Keratinocyte (primary cell): ENCODE data around the gene CDH15. TPM values are rescaled to one million over a fixed set of nuclear protein-coding genes. Genes with fewer than 3 reads are reported as not detected.

Source experiments
- DNase-seq: peaks from one replicate; pipeline ENCODE4 v3.0.0-alpha.2; 2011; ENCODE audit warnings: low read depth, missing footprints, low spot score
- FAIRE-seq: peaks from 2 replicates; lab custom pipeline; 2011; peaks lifted over from hg19 to GRCh38; lab: Jason Lieb, UNC
- H2AFZ ChIP-seq: 2 replicates; pipeline ENCODE4 v1.6.0; 2012; ENCODE audit warnings: low read length, control low read depth, inconsistent platforms; ENCODE audit not compliant: control insufficient read depth
- H3K27ac ChIP-seq: 2 replicates; pipeline ENCODE4 v1.5.1; 2011; ENCODE audit warnings: low read length; ENCODE audit not compliant: control insufficient read depth, insufficient read depth
- H3K27me3 ChIP-seq: 3 replicates; pipeline ENCODE4 v1.6.0; 2011; ENCODE audit warnings: low read length; ENCODE audit not compliant: control insufficient read depth, insufficient read depth; ENCODE audit errors: extremely low read depth
- H3K36me3 ChIP-seq, 2 experiments: 2 replicates in 1 of 2; 3 replicates in 1 of 2; pipeline ENCODE4 v1.5.1; 2011; ENCODE audit warnings: low read length in 2 of 2, mild to moderate bottlenecking in 1 of 2; ENCODE audit not compliant: control insufficient read depth in 2 of 2, insufficient read depth in 2 of 2; ENCODE audit errors: extremely low read depth in 1 of 2
- H3K4me1 ChIP-seq: 3 replicates; pipeline ENCODE4 v1.5.1; 2011; ENCODE audit warnings: low read length; ENCODE audit not compliant: control insufficient read depth, insufficient read depth; ENCODE audit errors: extremely low read depth
- H3K4me2 ChIP-seq: 3 replicates; pipeline ENCODE4 v1.6.0; 2011; ENCODE audit warnings: low read depth, low read length; ENCODE audit not compliant: control insufficient read depth, insufficient read depth; ENCODE audit errors: extremely low read depth
- H3K4me3 ChIP-seq, 3 experiments: fragments of 200-600 bp in 1 of 3; sonication (generic) in 1 of 3; 2 replicates in 2 of 3; 3 replicates in 1 of 3; pipeline ENCODE4 v1.5.1; 2011 to 2016; ENCODE audit warnings: low read length in 3 of 3, mild to moderate bottlenecking in 3 of 3, control low read depth in 2 of 3, inconsistent platforms in 1 of 3, low read depth in 1 of 3, mixed read lengths in 1 of 3, mixed run types in 1 of 3, moderate library complexity in 1 of 3; ENCODE audit not compliant: control insufficient read depth in 2 of 3, insufficient read depth in 2 of 3; ENCODE audit errors: extremely low read depth in 1 of 3
- H3K79me2 ChIP-seq: 2 replicates; pipeline ENCODE4 v1.6.0; 2012; ENCODE audit warnings: low read length; ENCODE audit not compliant: control insufficient read depth, insufficient read depth
- H3K9ac ChIP-seq: 3 replicates; pipeline ENCODE4 v1.6.0; 2011; ENCODE audit warnings: low read length; ENCODE audit not compliant: control insufficient read depth, insufficient read depth; ENCODE audit errors: extremely low read depth
- H3K9me1 ChIP-seq: 3 replicates; pipeline ENCODE4 v1.6.0; 2011; ENCODE audit warnings: low read length; ENCODE audit not compliant: control insufficient read depth, insufficient read depth; ENCODE audit errors: extremely low read depth
- H3K9me3 ChIP-seq: 2 replicates; pipeline ENCODE4 v1.5.1; 2012; ENCODE audit warnings: low read depth, low read length; ENCODE audit not compliant: control insufficient read depth
- H4K20me1 ChIP-seq: 3 replicates; pipeline ENCODE4 v1.6.0; 2011; ENCODE audit warnings: low read length; ENCODE audit not compliant: control insufficient read depth, insufficient read depth; ENCODE audit errors: extremely low read depth
- CTCF ChIP-seq, 3 experiments: IDR thresholded peaks in 1 of 3; conservative IDR thresholded peaks in 1 of 3; optimal IDR thresholded peaks in 1 of 3; 2 replicates in 2 of 3; 3 replicates in 1 of 3; pipeline versions ENCODE3 to v1.5.1; 2011; ENCODE audit warnings: low read length in 3 of 3, mild to moderate bottlenecking in 3 of 3, moderate library complexity in 2 of 3, control low read depth in 1 of 3, inconsistent platforms in 1 of 3; ENCODE audit not compliant: insufficient read depth in 2 of 3; ENCODE audit errors: extremely low read depth in 1 of 3
- EZH2 ChIP-seq: IDR thresholded peaks from one replicate; pipeline ENCODE4 v1.6.1; 2012; ENCODE audit warnings: inconsistent platforms, mild to moderate bottlenecking, low read length, moderate library complexity
- dilution Hi-C: fragments of 300-500 bp; cut with MboI; formaldehyde crosslinking; loops from one replicate; pipeline ENCODE4 v1.7.0; 2020; ENCODE audit warnings: low sequenced_read_pairs; ENCODE audit not compliant: extremely low pct_ligation_motif_present
- polyA plus RNA-seq, 5 experiments: library from polyadenylated mRNA; depleted of rRNA in 3 of 5; stranded (reverse) in 3 of 5; stranded (forward) in 1 of 5; unstranded in 1 of 5; fragments of >200 nt; gene quantifications; 1 replicate in 1 of 5; 2 replicates in 3 of 5; 3 replicates in 1 of 5; pipeline versions ENCODE4 v1.2.1 to v1.2.3, GENCODE V29; 2011 to 2012; ENCODE audit warnings: missing spikeins in 2 of 5, low read depth in 1 of 5, low replicate concordance in 1 of 5

Gene CDH15
- polyA plus RNA-seq, 1 donor (not counting 4 experiments of a cell fraction or from before 2014, with no cell fraction given): not detected

- DNase-seq: no peak
- Histone ChIP-seq H3K4me3 (no peak overlapping the region), H3K4me1 (peaks cover 6% of the 10 kb centered on the region), H3K9me1 (no peaks in the 10 kb centered on the region), H2AFZ (no peak overlapping the region), H3K27ac (no peak overlapping the region), H4K20me1 (peaks cover 2% of the 10 kb centered on the region), H3K4me2 (no peak overlapping the region), H3K27me3 (peaks cover 53% of the 10 kb centered on the region), H3K9me3 (no peaks in the 10 kb centered on the region), H3K9ac (no peak overlapping the region), H3K79me2 (no peaks in the 10 kb centered on the region), H3K36me3 (no peaks in the 10 kb centered on the region)
- dilution Hi-C loops: no loop called here
- TF ChIP-seq CTCF (optimal IDR thresholded peaks at IDR 0.05 in 1 of 3, IDR thresholded peaks at IDR 0.05 in 1 of 3, conservative IDR thresholded peaks at IDR 0.05 in 1 of 3; ENCODE audit: extremely low read depth in 1 of 3, insufficient read depth in 2 of 3, low read length in 3 of 3): no peak
- no peak for TF ChIP-seq EZH2
- no peak for FAIRE-seq
Observed at GRCh38 chr16:89174055-89174827, 2.7 kb downstream of the CDH15 start.

GRCh38 chr16:89174877-89175276 lies 3.3 kb downstream of the CDH15 start:
- no peak overlapping the region for H3K4me2 ChIP-seq
- FAIRE-seq: no peak
- H3K9me1 ChIP-seq: no peaks in the 10 kb centered on the region
- peaks cover 6% of the 10 kb centered on the region for H3K4me1 ChIP-seq
- H3K9ac ChIP-seq: no peak overlapping the region
- dilution Hi-C loops: no loop called here
- no peaks in the 10 kb centered on the region for H3K79me2 ChIP-seq
- H4K20me1 ChIP-seq: peaks cover 2% of the 10 kb centered on the region
- no peak overlapping the region for H3K4me3 ChIP-seq
- H3K27ac ChIP-seq: no peak overlapping the region
- no peak overlapping the region for H2AFZ ChIP-seq
- no peaks in the 10 kb centered on the region for H3K9me3 ChIP-seq
- TF ChIP-seq EZH2 (no peak), CTCF (optimal IDR thresholded peaks at IDR 0.05 in 1 of 3, IDR thresholded peaks at IDR 0.05 in 1 of 3, conservative IDR thresholded peaks at IDR 0.05 in 1 of 3; ENCODE audit: extremely low read depth in 1 of 3, insufficient read depth in 2 of 3, low read length in 3 of 3) (no peak)
- peaks cover 47% of the 10 kb centered on the region for H3K27me3 ChIP-seq
- H3K36me3 ChIP-seq: no peaks in the 10 kb centered on the region
- no peak for DNase-seq
